K562 (cell line): ENCODE results near the gene YKT6. TPM values are rescaled to one million over a fixed set of nuclear protein-coding genes. Genes with fewer than 3 reads are reported as not detected.

Experiments used
- BRD9 ChIP-seq: fragments of 450-650 bp; IDR thresholded peaks from 2 replicates; pipeline ENCODE4 v1.6.1; 2018; ENCODE audit warnings: low read depth; ENCODE audit not compliant: partially characterized antibody
- C11orf30 ChIP-seq: fragments of 450-650 bp; IDR thresholded peaks from 2 replicates; pipeline ENCODE4 v1.6.1; 2016; ENCODE audit warnings: low read depth, mild to moderate bottlenecking
- E2F3 ChIP-seq: fragments of 250-450 bp; sonication (Bioruptor Pico); IDR thresholded peaks from 2 replicates; pipeline ENCODE4 v1.4.0; 2020; ENCODE audit warnings: mild to moderate bottlenecking
- HLTF ChIP-seq: fragments of 450-650 bp; IDR thresholded peaks from 2 replicates; pipeline ENCODE4 v1.6.1; 2016
- NCOR1 ChIP-seq: fragments of 450-650 bp; IDR thresholded peaks from 2 replicates; pipeline ENCODE4 v1.6.1; 2016; ENCODE audit warnings: mild to moderate bottlenecking, moderate library complexity
- NELFE ChIP-seq: IDR thresholded peaks from 2 replicates; pipeline ENCODE4 v1.6.1; 2011; ENCODE audit warnings: mild to moderate bottlenecking; ENCODE audit not compliant: insufficient read depth, insufficient read length
- RNF2 ChIP-seq: sonication (generic); IDR thresholded peaks from 2 replicates; pipeline ENCODE4 v1.6.1; 2016
- ZFX ChIP-seq: sonication (generic); formaldehyde crosslinking; IDR thresholded peaks from 2 replicates; pipeline ENCODE4 v1.8.0; 2022; ENCODE audit warnings: mild to moderate bottlenecking, missing genetic modification reagents, moderate library complexity
- ZNF134 ChIP-seq: fragments of 250-450 bp; sonication (Bioruptor Pico); conservative IDR thresholded peaks from 2 replicates; pipeline ENCODE4 v1.4.0; 2020
- ZNF324 ChIP-seq: fragments of 250-450 bp; sonication (Bioruptor Pico); IDR thresholded peaks from 2 replicates; pipeline ENCODE4 v1.4.0; 2020; ENCODE audit warnings: mild to moderate bottlenecking
- ZNF41 ChIP-seq: fragments of 250-450 bp; sonication (Bioruptor Pico); conservative IDR thresholded peaks from 2 replicates; pipeline ENCODE4 v1.4.0; 2020; ENCODE audit warnings: mild to moderate bottlenecking
- ZZZ3 ChIP-seq: fragments of 450-650 bp; IDR thresholded peaks from 2 replicates; pipeline ENCODE4 v1.6.1; 2016; ENCODE audit warnings: antibody characterized with exemption, mild to moderate bottlenecking, moderate library complexity
- polyA plus RNA-seq, 8 experiments: library from polyadenylated mRNA; depleted of rRNA in 4 of 8; stranded (reverse) in 5 of 8; unstranded in 3 of 8; fragments of >200 nt; fragmentation: Nextera tagmentation in 2 of 8; fragmentation: Illumina TruSeq in 1 of 8; extraction: Ambion mirVana in 2 of 8; extraction: Trizol in 1 of 8; gene quantifications; 2 replicates each; pipeline versions ENCODE4 v1.2.1 to v1.2.3, GENCODE V29; 2011 to 2014; ENCODE audit warnings: inconsistent platforms in 1 of 8, missing spikeins in 1 of 8
- total RNA-seq, 7 experiments: library from RNA; depleted of rRNA in 6 of 7; stranded (reverse); fragments of >200 nt in 6 of 7; fragmentation: Illumina TruSeq in 2 of 7; extraction: Trizol in 2 of 7; gene quantifications; 2 replicates each; pipeline versions ENCODE4 v1.2.1 to v1.2.3, GENCODE V29; 2011 to 2021; ENCODE audit warnings: low replicate concordance in 1 of 7
- TF ChIP-seq, protein P1 (sequence below): fragments of 200-600 bp; sonication (generic); IDR thresholded peaks from one replicate; pipeline ENCODE4 v1.6.1; 2012; ENCODE audit warnings: mild to moderate bottlenecking, low read depth, low read length, inconsistent platforms
- TF ChIP-seq, protein P2 (sequence below): fragments of 450-650 bp; formaldehyde crosslinking; IDR thresholded peaks from 2 replicates; pipeline ENCODE4 v1.4.0; 2022; ENCODE audit warnings: missing genetic modification characterization
- TF ChIP-seq, protein P3 (sequence below): fragments of 450-650 bp; IDR thresholded peaks from 2 replicates; pipeline ENCODE4 v1.6.1; 2016; ENCODE audit warnings: mild to moderate bottlenecking

Gene YKT6
- total and polyA plus RNA-seq, 9 of the 15 experiments (the other 6 are each of a cell fraction or from before 2014, with no cell fraction given): 1.6 to 90.6 (median 75.1) TPM

- TF ChIP-seq ZNF41 (CRISPR knock-in tag): no peak
- TF ChIP-seq ZZZ3: no peak
- no peak for TF ChIP-seq ZNF134 (CRISPR knock-in tag)
- TF ChIP-seq HLTF: no peak
- TF ChIP-seq, protein P1, sequence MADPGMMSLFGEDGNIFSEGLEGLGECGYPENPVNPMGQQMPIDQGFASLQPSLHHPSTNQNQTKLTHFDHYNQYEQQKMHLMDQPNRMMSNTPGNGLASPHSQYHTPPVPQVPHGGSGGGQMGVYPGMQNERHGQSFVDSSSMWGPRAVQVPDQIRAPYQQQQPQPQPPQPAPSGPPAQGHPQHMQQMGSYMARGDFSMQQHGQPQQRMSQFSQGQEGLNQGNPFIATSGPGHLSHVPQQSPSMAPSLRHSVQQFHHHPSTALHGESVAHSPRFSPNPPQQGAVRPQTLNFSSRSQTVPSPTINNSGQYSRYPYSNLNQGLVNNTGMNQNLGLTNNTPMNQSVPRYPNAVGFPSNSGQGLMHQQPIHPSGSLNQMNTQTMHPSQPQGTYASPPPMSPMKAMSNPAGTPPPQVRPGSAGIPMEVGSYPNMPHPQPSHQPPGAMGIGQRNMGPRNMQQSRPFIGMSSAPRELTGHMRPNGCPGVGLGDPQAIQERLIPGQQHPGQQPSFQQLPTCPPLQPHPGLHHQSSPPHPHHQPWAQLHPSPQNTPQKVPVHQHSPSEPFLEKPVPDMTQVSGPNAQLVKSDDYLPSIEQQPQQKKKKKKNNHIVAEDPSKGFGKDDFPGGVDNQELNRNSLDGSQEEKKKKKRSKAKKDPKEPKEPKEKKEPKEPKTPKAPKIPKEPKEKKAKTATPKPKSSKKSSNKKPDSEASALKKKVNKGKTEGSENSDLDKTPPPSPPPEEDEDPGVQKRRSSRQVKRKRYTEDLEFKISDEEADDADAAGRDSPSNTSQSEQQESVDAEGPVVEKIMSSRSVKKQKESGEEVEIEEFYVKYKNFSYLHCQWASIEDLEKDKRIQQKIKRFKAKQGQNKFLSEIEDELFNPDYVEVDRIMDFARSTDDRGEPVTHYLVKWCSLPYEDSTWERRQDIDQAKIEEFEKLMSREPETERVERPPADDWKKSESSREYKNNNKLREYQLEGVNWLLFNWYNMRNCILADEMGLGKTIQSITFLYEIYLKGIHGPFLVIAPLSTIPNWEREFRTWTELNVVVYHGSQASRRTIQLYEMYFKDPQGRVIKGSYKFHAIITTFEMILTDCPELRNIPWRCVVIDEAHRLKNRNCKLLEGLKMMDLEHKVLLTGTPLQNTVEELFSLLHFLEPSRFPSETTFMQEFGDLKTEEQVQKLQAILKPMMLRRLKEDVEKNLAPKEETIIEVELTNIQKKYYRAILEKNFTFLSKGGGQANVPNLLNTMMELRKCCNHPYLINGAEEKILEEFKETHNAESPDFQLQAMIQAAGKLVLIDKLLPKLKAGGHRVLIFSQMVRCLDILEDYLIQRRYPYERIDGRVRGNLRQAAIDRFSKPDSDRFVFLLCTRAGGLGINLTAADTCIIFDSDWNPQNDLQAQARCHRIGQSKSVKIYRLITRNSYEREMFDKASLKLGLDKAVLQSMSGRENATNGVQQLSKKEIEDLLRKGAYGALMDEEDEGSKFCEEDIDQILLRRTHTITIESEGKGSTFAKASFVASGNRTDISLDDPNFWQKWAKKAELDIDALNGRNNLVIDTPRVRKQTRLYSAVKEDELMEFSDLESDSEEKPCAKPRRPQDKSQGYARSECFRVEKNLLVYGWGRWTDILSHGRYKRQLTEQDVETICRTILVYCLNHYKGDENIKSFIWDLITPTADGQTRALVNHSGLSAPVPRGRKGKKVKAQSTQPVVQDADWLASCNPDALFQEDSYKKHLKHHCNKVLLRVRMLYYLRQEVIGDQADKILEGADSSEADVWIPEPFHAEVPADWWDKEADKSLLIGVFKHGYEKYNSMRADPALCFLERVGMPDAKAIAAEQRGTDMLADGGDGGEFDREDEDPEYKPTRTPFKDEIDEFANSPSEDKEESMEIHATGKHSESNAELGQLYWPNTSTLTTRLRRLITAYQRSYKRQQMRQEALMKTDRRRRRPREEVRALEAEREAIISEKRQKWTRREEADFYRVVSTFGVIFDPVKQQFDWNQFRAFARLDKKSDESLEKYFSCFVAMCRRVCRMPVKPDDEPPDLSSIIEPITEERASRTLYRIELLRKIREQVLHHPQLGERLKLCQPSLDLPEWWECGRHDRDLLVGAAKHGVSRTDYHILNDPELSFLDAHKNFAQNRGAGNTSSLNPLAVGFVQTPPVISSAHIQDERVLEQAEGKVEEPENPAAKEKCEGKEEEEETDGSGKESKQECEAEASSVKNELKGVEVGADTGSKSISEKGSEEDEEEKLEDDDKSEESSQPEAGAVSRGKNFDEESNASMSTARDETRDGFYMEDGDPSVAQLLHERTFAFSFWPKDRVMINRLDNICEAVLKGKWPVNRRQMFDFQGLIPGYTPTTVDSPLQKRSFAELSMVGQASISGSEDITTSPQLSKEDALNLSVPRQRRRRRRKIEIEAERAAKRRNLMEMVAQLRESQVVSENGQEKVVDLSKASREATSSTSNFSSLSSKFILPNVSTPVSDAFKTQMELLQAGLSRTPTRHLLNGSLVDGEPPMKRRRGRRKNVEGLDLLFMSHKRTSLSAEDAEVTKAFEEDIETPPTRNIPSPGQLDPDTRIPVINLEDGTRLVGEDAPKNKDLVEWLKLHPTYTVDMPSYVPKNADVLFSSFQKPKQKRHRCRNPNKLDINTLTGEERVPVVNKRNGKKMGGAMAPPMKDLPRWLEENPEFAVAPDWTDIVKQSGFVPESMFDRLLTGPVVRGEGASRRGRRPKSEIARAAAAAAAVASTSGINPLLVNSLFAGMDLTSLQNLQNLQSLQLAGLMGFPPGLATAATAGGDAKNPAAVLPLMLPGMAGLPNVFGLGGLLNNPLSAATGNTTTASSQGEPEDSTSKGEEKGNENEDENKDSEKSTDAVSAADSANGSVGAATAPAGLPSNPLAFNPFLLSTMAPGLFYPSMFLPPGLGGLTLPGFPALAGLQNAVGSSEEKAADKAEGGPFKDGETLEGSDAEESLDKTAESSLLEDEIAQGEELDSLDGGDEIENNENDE: no peak
- TF ChIP-seq ZNF324 (CRISPR knock-in tag): no peak
- no peak for TF ChIP-seq C11orf30
- TF ChIP-seq BRD9: no peak
- TF ChIP-seq NELFE: no peak
- TF ChIP-seq ZFX (CRISPR knock-in tag): no peak
- no peak for TF ChIP-seq RNF2
- TF ChIP-seq, protein P2, sequence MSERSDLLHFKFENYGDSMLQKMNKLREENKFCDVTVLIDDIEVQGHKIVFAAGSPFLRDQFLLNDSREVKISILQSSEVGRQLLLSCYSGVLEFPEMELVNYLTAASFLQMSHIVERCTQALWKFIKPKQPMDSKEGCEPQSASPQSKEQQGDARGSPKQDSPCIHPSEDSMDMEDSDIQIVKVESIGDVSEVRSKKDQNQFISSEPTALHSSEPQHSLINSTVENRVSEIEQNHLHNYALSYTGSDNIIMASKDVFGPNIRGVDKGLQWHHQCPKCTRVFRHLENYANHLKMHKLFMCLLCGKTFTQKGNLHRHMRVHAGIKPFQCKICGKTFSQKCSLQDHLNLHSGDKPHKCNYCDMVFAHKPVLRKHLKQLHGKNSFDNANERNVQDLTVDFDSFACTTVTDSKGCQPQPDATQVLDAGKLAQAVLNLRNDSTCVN (CRISPR knock-in tag): no peak
- no peak for TF ChIP-seq E2F3
- no peak for TF ChIP-seq NCOR1
- TF ChIP-seq, protein P3, sequence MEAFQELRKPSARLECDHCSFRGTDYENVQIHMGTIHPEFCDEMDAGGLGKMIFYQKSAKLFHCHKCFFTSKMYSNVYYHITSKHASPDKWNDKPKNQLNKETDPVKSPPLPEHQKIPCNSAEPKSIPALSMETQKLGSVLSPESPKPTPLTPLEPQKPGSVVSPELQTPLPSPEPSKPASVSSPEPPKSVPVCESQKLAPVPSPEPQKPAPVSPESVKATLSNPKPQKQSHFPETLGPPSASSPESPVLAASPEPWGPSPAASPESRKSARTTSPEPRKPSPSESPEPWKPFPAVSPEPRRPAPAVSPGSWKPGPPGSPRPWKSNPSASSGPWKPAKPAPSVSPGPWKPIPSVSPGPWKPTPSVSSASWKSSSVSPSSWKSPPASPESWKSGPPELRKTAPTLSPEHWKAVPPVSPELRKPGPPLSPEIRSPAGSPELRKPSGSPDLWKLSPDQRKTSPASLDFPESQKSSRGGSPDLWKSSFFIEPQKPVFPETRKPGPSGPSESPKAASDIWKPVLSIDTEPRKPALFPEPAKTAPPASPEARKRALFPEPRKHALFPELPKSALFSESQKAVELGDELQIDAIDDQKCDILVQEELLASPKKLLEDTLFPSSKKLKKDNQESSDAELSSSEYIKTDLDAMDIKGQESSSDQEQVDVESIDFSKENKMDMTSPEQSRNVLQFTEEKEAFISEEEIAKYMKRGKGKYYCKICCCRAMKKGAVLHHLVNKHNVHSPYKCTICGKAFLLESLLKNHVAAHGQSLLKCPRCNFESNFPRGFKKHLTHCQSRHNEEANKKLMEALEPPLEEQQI: no peak
Measured at GRCh38 chr7:44196450-44196872, 4.3 kb upstream of the YKT6 start (continued).
